ENCODE measurements around the gene EXOSC1.
A peak's percentile ranks its signal among the peaks of the same experiment; 100 is the strongest.
"Not testable (repeated sequence)": the region's sequence is repeated elsewhere in the genome, so short reads cannot be mapped to it uniquely, and the experiment has no call there.

Gene EXOSC1

GRCh38 chr10:97445722-97446639, at the start of gene EXOSC1, which contains the start of gene ZDHHC16:
TSS of gene EXOSC1 (minus strand) at chr10:97446006. CDS start at chr10:97445985, 21 bp downstream.
TSS of gene ZDHHC16 (plus strand) at chr10:97446175. CDS start at chr10:97451676, 5,501 bp downstream.
- FAIRE-seq (peak; percentile 96), DNase-seq (ENCODE audit: insufficient read length, low spot score) (peak; percentile 99)

- FAIRE-seq: no peak
- DNase-seq (ENCODE audit: insufficient read length, low spot score): no peak
Measured at GRCh38 chr10:97494863-97495506, 49.2 kb upstream of the EXOSC1 start.

DNA sequence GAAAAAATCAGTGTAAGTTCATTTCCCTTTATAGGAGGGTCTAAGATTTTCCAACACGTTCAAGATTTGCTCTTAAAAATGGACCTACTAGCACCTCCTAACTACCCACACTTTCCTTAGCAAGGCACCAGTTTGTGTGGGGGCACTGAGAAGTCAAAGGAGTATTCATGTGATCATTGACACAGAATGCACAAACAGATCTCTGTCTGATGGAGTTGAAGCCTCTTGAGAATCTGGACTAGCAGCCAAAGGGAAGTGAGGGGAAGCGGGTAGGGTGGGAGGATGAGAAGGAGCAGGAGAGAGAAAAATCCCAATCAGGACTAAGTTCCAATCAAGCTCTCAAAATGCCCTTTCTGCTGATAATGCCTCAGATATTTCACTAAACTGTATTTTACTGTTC, 48.3 kb upstream of the EXOSC1 start:
- DNase-seq (ENCODE audit: insufficient read length, low spot score) (no peak), FAIRE-seq (peak; percentile 16)

- DNase-seq (ENCODE audit: insufficient read length, low spot score): no peak
- FAIRE-seq: no peak
Measured at GRCh38 chr10:97490592-97490991, 44.8 kb upstream of the EXOSC1 start.

DNA sequence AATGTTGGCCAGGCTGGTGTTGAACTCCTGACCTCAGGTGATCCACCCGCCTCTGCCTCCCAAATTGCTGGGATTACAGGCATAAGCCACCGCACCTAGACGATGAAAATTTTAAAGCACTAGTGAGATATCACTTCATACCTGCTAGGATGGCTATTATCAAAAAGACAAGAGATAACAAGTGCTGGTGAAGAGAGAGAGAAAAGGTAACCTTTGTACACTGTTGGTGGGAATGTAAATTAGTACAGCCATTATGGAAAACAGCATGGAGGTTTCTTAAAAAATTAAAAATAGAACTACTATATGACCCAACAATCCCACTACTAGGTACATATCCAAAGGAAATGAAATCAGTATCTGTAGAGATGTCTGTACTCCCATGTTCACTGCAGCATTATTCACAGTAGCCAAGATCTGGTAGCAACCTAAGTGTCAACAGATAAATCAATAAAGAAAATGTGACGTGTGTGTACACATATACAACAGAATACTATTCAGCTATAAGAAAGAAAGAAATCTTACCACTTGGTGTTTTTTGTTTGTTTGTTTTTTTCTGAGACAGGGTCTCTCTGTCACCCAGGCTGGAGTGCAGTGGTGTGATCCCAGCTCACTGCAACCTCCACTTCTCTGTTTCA, 40.0 kb upstream of the EXOSC1 start:
- no peak for FAIRE-seq
- DNase-seq (ENCODE audit: insufficient read length, low spot score): no peak

DNA sequence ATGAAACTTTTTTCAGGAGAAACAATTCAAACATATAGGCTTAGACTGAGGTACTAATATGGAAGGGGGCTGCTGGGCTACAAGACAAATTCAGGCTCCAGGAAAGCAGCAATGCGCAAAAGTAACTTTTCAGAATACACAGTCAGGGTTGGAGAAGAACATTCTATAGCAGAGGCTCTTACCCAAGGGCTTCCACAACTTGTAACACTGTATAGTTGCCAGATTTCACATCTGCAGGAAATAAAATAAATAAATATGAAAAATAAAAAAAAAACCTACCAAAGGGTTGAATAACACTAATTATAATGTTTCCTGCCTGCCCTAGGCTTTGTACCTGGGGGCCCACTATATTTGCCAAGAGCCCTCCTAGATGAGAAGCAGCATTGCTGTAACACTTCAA, 38.1 kb upstream of the EXOSC1 start:
- FAIRE-seq: no peak
- no peak for DNase-seq (ENCODE audit: insufficient read length, low spot score)

DNA sequence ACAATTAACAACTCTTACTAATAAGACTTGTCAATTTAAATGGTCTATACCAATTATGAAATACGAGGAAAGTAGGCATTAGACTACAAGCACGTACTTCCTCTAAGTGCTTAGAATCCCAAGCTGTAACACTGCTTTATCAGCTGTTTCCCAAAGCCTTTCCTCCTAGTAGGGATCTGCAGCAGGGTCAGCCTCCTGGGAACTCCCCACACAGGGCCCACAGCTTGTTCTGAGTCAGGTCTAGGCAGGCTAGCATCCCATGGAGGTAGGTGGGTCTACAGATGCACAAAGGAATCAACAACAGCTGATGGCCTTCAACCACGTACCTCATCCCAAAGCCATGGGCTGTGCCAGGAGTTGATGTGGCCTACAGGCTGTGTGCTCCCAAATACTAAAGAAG, 37.7 kb upstream of the EXOSC1 start:
- peak; percentile 31 for FAIRE-seq
- DNase-seq (ENCODE audit: insufficient read length, low spot score): no peak

- FAIRE-seq (no peak), DNase-seq (ENCODE audit: insufficient read length, low spot score) (no peak)
Measured at GRCh38 chr10:97482381-97482780, 36.6 kb upstream of the EXOSC1 start.

DNA sequence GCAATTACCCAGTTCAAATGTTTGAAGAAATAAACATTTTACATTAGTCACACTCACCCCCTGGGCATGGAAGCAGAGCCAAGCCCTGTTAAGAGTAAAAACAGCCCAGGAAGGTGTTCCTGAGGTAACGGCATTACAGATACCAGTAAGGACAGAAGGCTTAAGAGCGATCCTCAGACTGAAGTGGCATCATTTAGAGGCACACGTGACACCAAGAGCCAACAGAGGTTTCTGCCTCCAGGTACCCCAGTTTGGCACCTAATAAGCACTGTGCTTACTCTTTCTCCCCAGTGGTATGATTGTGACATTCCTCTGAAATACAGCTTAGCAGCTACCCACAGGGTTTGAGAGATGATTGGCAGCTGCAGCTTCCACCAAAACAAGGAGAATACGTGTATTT, 35.3 kb upstream of the EXOSC1 start:
- no peak for DNase-seq (ENCODE audit: insufficient read length, low spot score)
- FAIRE-seq: no peak

- no peak for FAIRE-seq
- DNase-seq (ENCODE audit: insufficient read length, low spot score): no peak
Measured at GRCh38 chr10:97479939-97480338, 34.1 kb upstream of the EXOSC1 start.

DNA sequence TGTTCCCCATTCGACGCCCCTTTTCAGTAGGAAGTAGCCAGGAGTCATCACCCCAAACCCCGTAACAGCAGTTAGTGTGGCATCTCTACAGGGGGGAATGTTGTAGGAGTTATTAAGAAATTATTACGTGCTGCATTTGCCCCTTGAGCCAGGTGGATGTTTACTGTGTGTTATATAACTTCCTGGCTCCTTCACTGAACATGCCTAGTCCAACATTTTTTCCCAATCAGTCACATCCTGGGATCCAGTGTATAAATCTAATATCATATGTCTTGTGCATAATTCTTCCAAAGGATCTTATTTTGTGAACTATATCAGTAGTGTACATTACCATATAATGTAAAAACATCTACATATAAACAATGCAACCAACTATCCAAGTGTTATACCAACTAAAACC, 33.6 kb upstream of the EXOSC1 start:
- peak; percentile 88 for FAIRE-seq
- not testable (repeated sequence) for DNase-seq (ENCODE audit: insufficient read length, low spot score)

GRCh38 chr10:97475936-97476594, 30.3 kb upstream of the EXOSC1 start:
- FAIRE-seq (no peak), DNase-seq (ENCODE audit: insufficient read length, low spot score) (no peak)

DNA sequence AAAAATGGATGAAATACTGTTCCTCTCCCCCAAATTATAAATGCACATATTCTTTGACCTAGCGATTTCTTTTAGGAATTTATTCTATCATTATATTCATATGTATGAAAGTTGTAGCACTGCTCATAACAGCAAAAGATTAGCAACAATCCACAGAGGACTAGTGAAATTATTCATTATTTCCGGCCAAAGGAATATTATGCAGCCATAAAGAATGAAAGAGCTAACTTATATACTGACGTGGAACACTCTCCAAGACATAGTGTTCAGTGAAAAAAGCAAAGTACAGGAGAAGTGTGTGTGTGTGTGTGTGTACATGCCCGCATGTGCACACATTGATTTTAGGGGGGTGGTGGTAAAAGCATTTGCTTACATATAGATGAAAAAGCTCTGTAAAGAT, 29.1 kb upstream of the EXOSC1 start:
- DNase-seq (ENCODE audit: insufficient read length, low spot score) (no peak), FAIRE-seq (no peak)

- not testable (repeated sequence) for FAIRE-seq; DNase-seq (ENCODE audit: insufficient read length, low spot score)
Measured at GRCh38 chr10:97468781-97469180, 23.0 kb upstream of the EXOSC1 start.

DNA sequence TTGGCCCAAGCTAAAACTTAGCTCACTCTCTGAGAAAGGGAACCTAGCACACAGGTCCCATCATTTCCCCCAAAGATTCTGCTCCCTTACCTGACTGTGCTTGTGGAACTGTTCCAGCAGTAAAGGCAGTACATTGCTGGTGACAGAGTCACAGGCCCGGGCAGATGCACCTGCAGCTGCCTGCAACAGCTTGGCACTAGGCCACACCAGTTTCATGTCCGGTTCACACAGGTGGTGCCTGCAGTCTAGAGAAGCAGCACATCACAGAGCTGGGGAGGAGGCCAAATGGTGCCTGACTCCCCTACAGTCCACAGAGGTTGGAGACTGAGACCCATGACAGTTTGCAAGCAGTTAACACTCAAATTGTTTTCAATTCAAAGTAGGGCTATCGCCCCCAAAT, 22.4 kb upstream of the EXOSC1 start:
- DNase-seq (ENCODE audit: insufficient read length, low spot score): no peak
- no peak for FAIRE-seq

GRCh38 chr10:97466755-97467154, 20.9 kb upstream of the EXOSC1 start:
- no peak for FAIRE-seq
- no peak for DNase-seq (ENCODE audit: insufficient read length, low spot score)

DNA sequence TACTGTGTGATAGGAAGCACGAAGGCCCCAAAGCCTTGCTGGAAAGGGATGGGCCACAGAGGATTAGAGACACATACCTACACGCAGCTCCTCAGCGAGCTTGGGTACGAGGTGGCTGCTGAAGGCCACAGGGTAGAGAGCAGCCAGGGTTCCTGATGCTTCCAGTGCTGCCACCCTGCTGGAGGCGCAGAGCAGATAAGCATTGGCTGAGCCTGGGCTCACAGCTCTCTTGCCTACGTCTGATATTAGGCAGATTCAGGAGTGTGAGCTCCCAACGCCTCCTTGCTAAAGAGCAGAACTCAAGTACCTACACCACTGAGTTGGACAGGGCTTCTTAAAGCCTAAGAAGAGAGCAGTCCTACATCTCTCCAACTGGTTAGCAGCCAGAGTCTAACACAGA, 20.2 kb upstream of the EXOSC1 start:
- FAIRE-seq (no peak), DNase-seq (ENCODE audit: insufficient read length, low spot score) (no peak)

- FAIRE-seq (no peak), DNase-seq (ENCODE audit: insufficient read length, low spot score) (no peak)
Measured at GRCh38 chr10:97464226-97464625, 18.4 kb upstream of the EXOSC1 start.

- peak; percentile 83 for FAIRE-seq
- DNase-seq (ENCODE audit: insufficient read length, low spot score): peak; percentile 54
Measured at GRCh38 chr10:97463363-97464132, 17.7 kb upstream of the EXOSC1 start.

DNA sequence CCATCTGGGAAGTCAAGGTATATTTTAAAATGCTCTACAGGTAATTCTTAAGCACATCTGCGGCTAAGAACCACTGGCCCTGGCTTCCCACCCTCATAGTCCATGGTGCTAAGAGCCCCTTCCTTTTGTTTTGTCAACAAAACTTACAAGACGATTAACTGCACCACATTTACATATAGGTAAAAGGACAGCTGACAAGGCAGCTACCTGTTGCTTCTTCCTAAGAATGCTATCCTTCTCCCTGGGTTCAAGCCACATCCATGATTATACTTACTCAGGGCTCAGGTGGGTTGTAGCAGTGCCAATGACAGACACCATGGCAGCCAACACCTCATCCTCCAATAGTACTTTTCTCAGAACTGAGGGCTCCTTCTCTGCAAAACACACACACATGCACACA, 16.5 kb upstream of the EXOSC1 start:
- DNase-seq (ENCODE audit: insufficient read length, low spot score) (no peak), FAIRE-seq (no peak)
